HepG2 (cell line): ENCODE measurements around the gene HS6ST1. TPM values are rescaled to one million over a fixed set of nuclear protein-coding genes. Genes with fewer than 3 reads are reported as not detected.
A peak's percentile ranks its signal among the peaks of the same experiment; 100 is the strongest.

Experiments used
- ASH2L ChIP-seq: fragments of 300-600, 200-600 bp; sonication (generic); IDR thresholded peaks from 2 replicates; pipeline ENCODE4 v1.7.0; 2017; ENCODE audit warnings: low read depth, mild to moderate bottlenecking, moderate library complexity, mixed read lengths, low read length; ENCODE audit not compliant: insufficient read length
- CTCF ChIP-seq: sonication (generic); formaldehyde crosslinking; IDR thresholded peaks from 2 replicates; pipeline ENCODE4 v1.5.0; 2020; ENCODE audit warnings: mild to moderate bottlenecking, missing genetic modification reagents, moderate library complexity
- ESRRA ChIP-seq: sonication (generic); formaldehyde crosslinking; IDR thresholded peaks from 2 replicates; pipeline ENCODE4 v1.5.1; 2020; ENCODE audit warnings: mild to moderate bottlenecking, low read depth, missing genetic modification reagents
- HOXD1 ChIP-seq: sonication (generic); formaldehyde crosslinking; IDR thresholded peaks from 2 replicates; pipeline ENCODE4 v1.5.0; 2020; ENCODE audit warnings: missing genetic modification reagents
- NCOA2 ChIP-seq: sonication (generic); formaldehyde crosslinking; IDR thresholded peaks from 2 replicates; pipeline ENCODE4 v1.8.0; 2022; ENCODE audit warnings: inconsistent platforms
- NFIB ChIP-seq: sonication (generic); formaldehyde crosslinking; IDR thresholded peaks from 2 replicates; pipeline ENCODE4 v1.9.0; 2021; ENCODE audit warnings: missing genetic modification reagents, mild to moderate bottlenecking, borderline replicate concordance
- RNF2 ChIP-seq: fragments of 450-650 bp; conservative IDR thresholded peaks from 2 replicates; pipeline ENCODE4 v1.6.1; 2016; ENCODE audit warnings: low read depth
- ZBTB33 ChIP-seq: sonication (generic); formaldehyde crosslinking; IDR thresholded peaks from 2 replicates; pipeline ENCODE4 v1.4.0; 2020; ENCODE audit warnings: missing genetic modification reagents
- ZBTB42 ChIP-seq: sonication (generic); formaldehyde crosslinking; IDR thresholded peaks from 2 replicates; pipeline ENCODE4 v1.5.0; 2020; ENCODE audit warnings: mild to moderate bottlenecking, missing genetic modification reagents
- ZNF331 ChIP-seq: sonication (generic); formaldehyde crosslinking; IDR thresholded peaks from 2 replicates; pipeline ENCODE4 v1.4.0; 2020; ENCODE audit warnings: missing genetic modification reagents
- ZNF546 ChIP-seq: sonication (generic); formaldehyde crosslinking; conservative IDR thresholded peaks from 2 replicates; pipeline ENCODE4 v1.8.1; 2023; ENCODE audit warnings: mild to moderate bottlenecking, missing genetic modification reagents
- ZNF567 ChIP-seq: sonication (generic); formaldehyde crosslinking; IDR thresholded peaks from 2 replicates; pipeline ENCODE4 v1.8.1; 2023; ENCODE audit warnings: mild to moderate bottlenecking, missing genetic modification reagents, borderline replicate concordance
- ZNF619 ChIP-seq: sonication (generic); formaldehyde crosslinking; IDR thresholded peaks from 2 replicates; pipeline ENCODE4 v1.4.0; 2020; ENCODE audit warnings: mild to moderate bottlenecking, missing genetic modification reagents
- ZNF782 ChIP-seq: sonication (generic); formaldehyde crosslinking; IDR thresholded peaks from 2 replicates; pipeline ENCODE4 v1.4.0; 2020; ENCODE audit warnings: missing genetic modification reagents, mild to moderate bottlenecking, borderline replicate concordance
- ZNF841 ChIP-seq: sonication (generic); formaldehyde crosslinking; IDR thresholded peaks from 2 replicates; pipeline ENCODE4 v1.8.1; 2023; ENCODE audit warnings: missing genetic modification reagents, borderline replicate concordance
- ZNF891 ChIP-seq: sonication (generic); formaldehyde crosslinking; IDR thresholded peaks from 2 replicates; pipeline ENCODE4 v1.5.0; 2020; ENCODE audit warnings: mild to moderate bottlenecking, missing genetic modification reagents
- polyA plus RNA-seq, 8 experiments: library from polyadenylated mRNA; depleted of rRNA in 3 of 8; stranded (reverse) in 7 of 8; unstranded in 1 of 8; fragments of >200 nt; fragmentation: Illumina TruSeq in 4 of 8; extraction: Trizol in 4 of 8; gene quantifications; 2 replicates each; pipeline versions ENCODE4 v1.2.1 to v1.2.3, GENCODE V29; 2011 to 2016; ENCODE audit warnings: low read depth in 4 of 8, missing spikeins in 1 of 8, mixed read lengths in 1 of 8; ENCODE audit not compliant: insufficient read depth in 1 of 8
- total RNA-seq, 5 experiments: library from RNA; depleted of rRNA; stranded (reverse); fragments of >200 nt; fragmentation: Illumina TruSeq; extraction: Trizol; gene quantifications; 2 replicates each; pipeline ENCODE4 v1.2.3, GENCODE V29; 2016; ENCODE audit warnings: low read depth in 1 of 5
- TF ChIP-seq, protein P1 (sequence below): sonication (generic); formaldehyde crosslinking; IDR thresholded peaks from 2 replicates; pipeline ENCODE4 v1.4.0; 2020; ENCODE audit warnings: missing genetic modification reagents
- TF ChIP-seq, protein P2 (sequence below): IDR thresholded peaks from 2 replicates; pipeline ENCODE4 v1.6.1; 2012; ENCODE audit warnings: low read length, improper control_type of control experiment
- TF ChIP-seq, protein P3 (sequence below): IDR thresholded peaks from 2 replicates; pipeline ENCODE4 v1.6.1; 2016; ENCODE audit warnings: low read depth, borderline replicate concordance

The HS6ST1 gene
- total and polyA plus RNA-seq, 2 of the 13 experiments (the other 11 are each of a cell fraction or from before 2014, with no cell fraction given) = 34.5 to 84.6 TPM

DNA sequence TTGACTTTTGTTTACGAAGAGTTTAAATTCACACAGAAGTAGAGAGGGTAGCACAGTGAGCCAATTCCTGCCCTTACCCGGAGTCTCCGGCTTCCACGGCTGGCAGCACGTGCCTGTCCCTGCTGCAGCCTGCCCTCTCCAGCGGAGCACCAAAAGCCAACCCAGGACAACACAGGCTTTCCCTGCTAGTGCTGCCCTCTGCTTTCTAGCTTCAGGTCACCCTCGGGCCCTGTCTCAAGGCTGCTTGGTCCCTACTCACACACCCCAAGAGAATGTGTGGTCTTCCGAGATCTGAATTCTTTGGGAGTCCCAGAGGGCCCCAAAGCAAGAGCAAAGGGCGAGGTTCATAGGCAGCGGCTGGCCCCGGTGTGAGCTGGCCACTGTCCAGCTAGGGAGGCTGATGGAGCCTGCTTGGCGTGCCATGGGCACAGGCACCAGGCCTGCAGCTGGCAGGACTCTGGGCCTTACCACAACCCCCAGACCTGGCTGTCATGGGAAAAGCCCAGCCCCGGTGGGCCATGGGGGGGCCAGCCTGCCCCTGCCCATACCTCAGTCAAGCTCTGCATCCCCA is 7.0 kb upstream of the HS6ST1 start (continued):
- TF ChIP-seq ZNF841 (CRISPR knock-in tag) (no peak), HOXD1 (CRISPR knock-in tag) (no peak), ZNF546 (no peak), ESRRA (CRISPR knock-in tag) (no peak), RNF2 (peak; percentile 44; the same call in 1 of the 2 replicates), ZBTB33 (CRISPR knock-in tag) (0 out of 2 replicates have a peak, but pooled peaks have one; percentile 10), ASH2L (no peak), ZNF619 (0 out of 2 replicates have a peak, but pooled peaks have one; percentile 29), NFIB (CRISPR knock-in tag) (no peak), CTCF (CRISPR knock-in tag) (peak; percentile 35), ZBTB42 (CRISPR knock-in tag) (no peak), ZNF782 (CRISPR knock-in tag) (no peak), ZNF331 (CRISPR knock-in tag) (0 out of 2 replicates have a peak, but pooled peaks have one; percentile 39), NCOA2 (CRISPR knock-in tag) (no peak), ZNF567 (0 out of 2 replicates have a peak, but pooled peaks have one; percentile 39), ZNF891 (0 out of 2 replicates have a peak, but pooled peaks have one; percentile 59)
- TF ChIP-seq, protein P1, sequence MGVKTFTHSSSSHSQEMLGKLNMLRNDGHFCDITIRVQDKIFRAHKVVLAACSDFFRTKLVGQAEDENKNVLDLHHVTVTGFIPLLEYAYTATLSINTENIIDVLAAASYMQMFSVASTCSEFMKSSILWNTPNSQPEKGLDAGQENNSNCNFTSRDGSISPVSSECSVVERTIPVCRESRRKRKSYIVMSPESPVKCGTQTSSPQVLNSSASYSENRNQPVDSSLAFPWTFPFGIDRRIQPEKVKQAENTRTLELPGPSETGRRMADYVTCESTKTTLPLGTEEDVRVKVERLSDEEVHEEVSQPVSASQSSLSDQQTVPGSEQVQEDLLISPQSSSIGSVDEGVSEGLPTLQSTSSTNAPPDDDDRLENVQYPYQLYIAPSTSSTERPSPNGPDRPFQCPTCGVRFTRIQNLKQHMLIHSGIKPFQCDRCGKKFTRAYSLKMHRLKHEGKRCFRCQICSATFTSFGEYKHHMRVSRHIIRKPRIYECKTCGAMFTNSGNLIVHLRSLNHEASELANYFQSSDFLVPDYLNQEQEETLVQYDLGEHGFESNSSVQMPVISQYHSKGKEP (CRISPR knock-in tag) = no peak
- TF ChIP-seq, protein P2, sequence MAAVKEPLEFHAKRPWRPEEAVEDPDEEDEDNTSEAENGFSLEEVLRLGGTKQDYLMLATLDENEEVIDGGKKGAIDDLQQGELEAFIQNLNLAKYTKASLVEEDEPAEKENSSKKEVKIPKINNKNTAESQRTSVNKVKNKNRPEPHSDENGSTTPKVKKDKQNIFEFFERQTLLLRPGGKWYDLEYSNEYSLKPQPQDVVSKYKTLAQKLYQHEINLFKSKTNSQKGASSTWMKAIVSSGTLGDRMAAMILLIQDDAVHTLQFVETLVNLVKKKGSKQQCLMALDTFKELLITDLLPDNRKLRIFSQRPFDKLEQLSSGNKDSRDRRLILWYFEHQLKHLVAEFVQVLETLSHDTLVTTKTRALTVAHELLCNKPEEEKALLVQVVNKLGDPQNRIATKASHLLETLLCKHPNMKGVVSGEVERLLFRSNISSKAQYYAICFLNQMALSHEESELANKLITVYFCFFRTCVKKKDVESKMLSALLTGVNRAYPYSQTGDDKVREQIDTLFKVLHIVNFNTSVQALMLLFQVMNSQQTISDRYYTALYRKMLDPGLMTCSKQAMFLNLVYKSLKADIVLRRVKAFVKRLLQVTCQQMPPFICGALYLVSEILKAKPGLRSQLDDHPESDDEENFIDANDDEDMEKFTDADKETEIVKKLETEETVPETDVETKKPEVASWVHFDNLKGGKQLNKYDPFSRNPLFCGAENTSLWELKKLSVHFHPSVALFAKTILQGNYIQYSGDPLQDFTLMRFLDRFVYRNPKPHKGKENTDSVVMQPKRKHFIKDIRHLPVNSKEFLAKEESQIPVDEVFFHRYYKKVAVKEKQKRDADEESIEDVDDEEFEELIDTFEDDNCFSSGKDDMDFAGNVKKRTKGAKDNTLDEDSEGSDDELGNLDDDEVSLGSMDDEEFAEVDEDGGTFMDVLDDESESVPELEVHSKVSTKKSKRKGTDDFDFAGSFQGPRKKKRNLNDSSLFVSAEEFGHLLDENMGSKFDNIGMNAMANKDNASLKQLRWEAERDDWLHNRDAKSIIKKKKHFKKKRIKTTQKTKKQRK = no peak
- TF ChIP-seq, protein P3, sequence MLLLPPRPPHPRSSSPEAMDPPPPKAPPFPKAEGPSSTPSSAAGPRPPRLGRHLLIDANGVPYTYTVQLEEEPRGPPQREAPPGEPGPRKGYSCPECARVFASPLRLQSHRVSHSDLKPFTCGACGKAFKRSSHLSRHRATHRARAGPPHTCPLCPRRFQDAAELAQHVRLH (CRISPR knock-in tag) = no peak
